HCT116 (cell line): ENCODE results near the gene AMPD3. TPM values are rescaled to one million over a fixed set of nuclear protein-coding genes. Genes with fewer than 3 reads are reported as not detected.

Source experiments
- ATAC-seq: fragments of 200-7000 bp; cut with Tn5 transposase; 2 replicates; pipeline ENCODE4 v1.9.1; 2020; ENCODE audit warnings: mild to moderate bottlenecking, moderate library complexity
- BruUV-seq: library from RNA; stranded (reverse); fragments of 400-500 nt; replicated peaks from 2 replicates; lab custom pipeline; 2021; lab: Mats Ljungman, UMichigan
- CTCF ChIA-PET: fragments of 300-600 bp; sonication (Branson Sonifier 250); formaldehyde crosslinking; loops from one replicate; lab custom pipeline; 2021; ENCODE audit warnings: antibody characterized with exemption; lab: Charles Lee
- POLR2A ChIA-PET: fragments of 300-600, 350-600 bp; sonication (Branson Sonifier 250); formaldehyde crosslinking; loops from one replicate; lab custom pipeline; 2021; ENCODE audit warnings: antibody characterized with exemption; lab: Charles Lee
- RAD21 ChIA-PET, 2 experiments: fragments of 300-600 bp; sonication (Branson Sonifier 250); formaldehyde crosslinking; loops; one replicate each; lab custom pipeline; 2023; ENCODE audit warnings: low total read pairs in 2 of 2; ENCODE audit not compliant: uncharacterized antibody in 2 of 2, unreplicated experiment in 2 of 2, low non-redundant PET in 1 of 2; lab: Charles Lee
- DNase-seq: peaks from one replicate; pipeline ENCODE4 v3.0.0-alpha.2; 2010; ENCODE audit warnings: low read depth, low spot score
- H2AFZ ChIP-seq: fragments of 200-600 bp; shearing (Covaris generic), sonication (generic); 2 replicates; pipeline ENCODE4 v1.6.1; 2017; ENCODE audit warnings: low read depth, mixed run types, mixed read lengths, antibody characterized with exemption, low read length; ENCODE audit not compliant: poor library complexity, severe bottlenecking
- H3K27ac ChIP-seq: 2 replicates; pipeline ENCODE4 v1.5.1; 2012; ENCODE audit warnings: low read depth, low read length
- H3K27me3 ChIP-seq: fragments of 200-600 bp; sonication (generic); 2 replicates; pipeline ENCODE4 v1.6.1; 2016; ENCODE audit warnings: mixed run types, low read length, mixed read lengths; ENCODE audit not compliant: insufficient read depth
- H3K36me3 ChIP-seq, 2 experiments: fragments of 200-500 bp in 1 of 2; fragments of 200-600 bp in 1 of 2; sonication (Bioruptor generic) in 1 of 2; sonication (generic) in 1 of 2; 2 replicates each; pipeline versions ENCODE4 v1.5.1 to v1.6.1; 2014 to 2016; ENCODE audit warnings: low read length in 2 of 2, inconsistent platforms in 1 of 2, mixed read lengths in 1 of 2, mixed run types in 1 of 2; ENCODE audit not compliant: insufficient read depth in 2 of 2, control insufficient read depth in 1 of 2
- H3K4me1 ChIP-seq, 2 experiments: fragments of 200-600 bp in 1 of 2; sonication (generic) in 1 of 2; 2 replicates each; pipeline versions ENCODE4 v1.5.1 to v1.6.1; 2012 to 2017; ENCODE audit warnings: low read length in 2 of 2, inconsistent platforms in 1 of 2, mild to moderate bottlenecking in 1 of 2, mixed read lengths in 1 of 2, mixed run types in 1 of 2, moderate library complexity in 1 of 2; ENCODE audit not compliant: insufficient read depth in 2 of 2, control insufficient read depth in 1 of 2
- H3K4me2 ChIP-seq: fragments of 200-600 bp; sonication (generic); 2 replicates; pipeline ENCODE4 v1.6.1; 2017; ENCODE audit warnings: mixed run types, low read length, mixed read lengths
- H3K4me3 ChIP-seq, 2 experiments: fragments of 200-600 bp in 1 of 2; sonication (generic) in 1 of 2; replicated peaks in 1 of 2; 2 replicates each; pipeline ENCODE4 v1.5.1; 2011 to 2016; ENCODE audit warnings: low read length in 2 of 2, control low read depth in 1 of 2, low read depth in 1 of 2, mild to moderate bottlenecking in 1 of 2, mixed read lengths in 1 of 2, mixed run types in 1 of 2
- H3K79me2 ChIP-seq: fragments of 200-600 bp; sonication (generic); 2 replicates; pipeline ENCODE4 v1.6.1; 2017; ENCODE audit warnings: mild to moderate bottlenecking, mixed run types, low read length, moderate library complexity, mixed read lengths; ENCODE audit not compliant: insufficient read depth
- H3K9ac ChIP-seq: fragments of 200-600 bp; sonication (generic); 2 replicates; pipeline ENCODE4 v1.6.1; 2016; ENCODE audit warnings: low read length, mixed read lengths
- H3K9me2 ChIP-seq: fragments of 200-600 bp; sonication (generic), shearing (Covaris generic); 2 replicates; pipeline ENCODE4 v1.6.1; 2017; ENCODE audit warnings: mixed run types, mild to moderate bottlenecking, moderate library complexity; ENCODE audit not compliant: insufficient read depth
- H3K9me3 ChIP-seq, 2 experiments: fragments of 200-500 bp in 1 of 2; fragments of 200-600 bp in 1 of 2; sonication (Bioruptor generic) in 1 of 2; sonication (generic) in 1 of 2; 2 replicates each; pipeline ENCODE4 v1.6.1; 2014 to 2017; ENCODE audit warnings: low read length in 2 of 2, mixed read lengths in 2 of 2, inconsistent platforms in 1 of 2, low read depth in 1 of 2, mild to moderate bottlenecking in 1 of 2, mixed run types in 1 of 2, moderate library complexity in 1 of 2; ENCODE audit not compliant: control insufficient read depth in 1 of 2, insufficient read depth in 1 of 2
- H4K20me1 ChIP-seq: fragments of 200-600 bp; sonication (generic), shearing (Covaris generic); 2 replicates; pipeline ENCODE4 v1.6.1; 2017; ENCODE audit warnings: mixed run types, mild to moderate bottlenecking, moderate library complexity; ENCODE audit not compliant: insufficient read depth
- EGR1 ChIP-seq: IDR thresholded peaks from 2 replicates; pipeline ENCODE4 v1.6.1; 2012; ENCODE audit warnings: low read depth
- FOSL1 ChIP-seq: IDR thresholded peaks from 2 replicates; pipeline ENCODE4 v1.6.1; 2012; ENCODE audit warnings: low read depth
- POLR2A ChIP-seq: IDR thresholded peaks from 2 replicates; pipeline ENCODE4 v1.7.0; 2011; ENCODE audit warnings: borderline replicate concordance; ENCODE audit not compliant: insufficient read depth, insufficient read length; ENCODE audit errors: extremely low read depth
- POLR2AphosphoS5 ChIP-seq: IDR thresholded peaks from 2 replicates; pipeline ENCODE4 v1.6.1; 2011; ENCODE audit warnings: mild to moderate bottlenecking, low read depth, low read length, moderate library complexity
- TCF7L2 ChIP-seq: IDR thresholded peaks from 2 replicates; pipeline ENCODE4 v1.7.0; 2011; ENCODE audit warnings: borderline replicate concordance, inconsistent platforms; ENCODE audit not compliant: insufficient read depth, insufficient read length; ENCODE audit errors: extremely low read depth
- YY1 ChIP-seq: IDR thresholded peaks from 2 replicates; pipeline ENCODE4 v1.6.1; 2011; ENCODE audit warnings: low read length, low read depth, moderate library complexity, mild to moderate bottlenecking; ENCODE audit not compliant: insufficient replicate concordance; ENCODE audit errors: extremely low read depth
- ZFX ChIP-seq: fragments of 450-650 bp; IDR thresholded peaks from 2 replicates; pipeline ENCODE4 v1.6.1; 2017
- intact Hi-C: fragments of 100-400 bp; cut with micrococcal nuclease; formaldehyde crosslinking; loops from 2 replicates; pipeline ENCODE4 v1.10.0; 2022
- total RNA-seq: library from RNA; stranded (reverse); gene quantifications from one replicate; pipeline ENCODE4 v1.2.1, GENCODE V29; 2021; ENCODE audit not compliant: unreplicated experiment
- TF ChIP-seq, protein P1 (sequence below): IDR thresholded peaks from 2 replicates; pipeline ENCODE4 v1.6.1; 2012
- TF ChIP-seq, protein P2 (sequence below), 3 experiments: fragments of 200-600 bp in 1 of 3; sonication (generic) in 1 of 3; IDR thresholded peaks in 2 of 3; conservative IDR thresholded peaks in 1 of 3; 2 replicates each; pipeline ENCODE4 v1.5.1; 2012 to 2017; ENCODE audit warnings: low read depth in 2 of 3, low read length in 2 of 3, antibody characterized with exemption in 1 of 3, borderline replicate concordance in 1 of 3, control low read depth in 1 of 3, mild to moderate bottlenecking in 1 of 3, mixed read lengths in 1 of 3, mixed run types in 1 of 3, moderate library complexity in 1 of 3; ENCODE audit not compliant: insufficient read depth in 1 of 3

The AMPD3 gene
- total RNA-seq, 1 experiment from 2014 or later = 25.9 TPM

- H3K27ac ChIP-seq = peak overlapping the region; percentile 80
- TF ChIP-seq TCF7L2 = no peak
- no peak for TF ChIP-seq FOSL1
- peak; percentile 99 for TF ChIP-seq ZFX
- peak; percentile 11 for TF ChIP-seq POLR2A
- no peak for TF ChIP-seq EGR1
- TF ChIP-seq, protein P1, sequence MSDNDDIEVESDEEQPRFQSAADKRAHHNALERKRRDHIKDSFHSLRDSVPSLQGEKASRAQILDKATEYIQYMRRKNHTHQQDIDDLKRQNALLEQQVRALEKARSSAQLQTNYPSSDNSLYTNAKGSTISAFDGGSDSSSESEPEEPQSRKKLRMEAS = no peak
- TF ChIP-seq YY1 = peak; percentile 27
- TF ChIP-seq, protein P2, sequence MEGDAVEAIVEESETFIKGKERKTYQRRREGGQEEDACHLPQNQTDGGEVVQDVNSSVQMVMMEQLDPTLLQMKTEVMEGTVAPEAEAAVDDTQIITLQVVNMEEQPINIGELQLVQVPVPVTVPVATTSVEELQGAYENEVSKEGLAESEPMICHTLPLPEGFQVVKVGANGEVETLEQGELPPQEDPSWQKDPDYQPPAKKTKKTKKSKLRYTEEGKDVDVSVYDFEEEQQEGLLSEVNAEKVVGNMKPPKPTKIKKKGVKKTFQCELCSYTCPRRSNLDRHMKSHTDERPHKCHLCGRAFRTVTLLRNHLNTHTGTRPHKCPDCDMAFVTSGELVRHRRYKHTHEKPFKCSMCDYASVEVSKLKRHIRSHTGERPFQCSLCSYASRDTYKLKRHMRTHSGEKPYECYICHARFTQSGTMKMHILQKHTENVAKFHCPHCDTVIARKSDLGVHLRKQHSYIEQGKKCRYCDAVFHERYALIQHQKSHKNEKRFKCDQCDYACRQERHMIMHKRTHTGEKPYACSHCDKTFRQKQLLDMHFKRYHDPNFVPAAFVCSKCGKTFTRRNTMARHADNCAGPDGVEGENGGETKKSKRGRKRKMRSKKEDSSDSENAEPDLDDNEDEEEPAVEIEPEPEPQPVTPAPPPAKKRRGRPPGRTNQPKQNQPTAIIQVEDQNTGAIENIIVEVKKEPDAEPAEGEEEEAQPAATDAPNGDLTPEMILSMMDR (IDR thresholded peaks at IDR 0.05 in 2 of 3, conservative IDR thresholded peaks at IDR 0.05 in 1 of 3; ENCODE audit: borderline replicate concordance in 1 of 3, insufficient read depth in 1 of 3, low read depth in 2 of 3, low read length in 2 of 3) = peak in 2 of 3 experiments; percentile 75 to 80; a peak in 4 of 6 replicates
- peak; percentile 64 for TF ChIP-seq POLR2AphosphoS5
Measured at GRCh38 chr11:10450462-10451425, 4.3 kb upstream of the AMPD3 start.

More at GRCh38 chr11:10450462-10451425, 4.3 kb upstream of the AMPD3 start:
- CTCF ChIA-PET = interaction anchor here (0.5 to 1.2 kb wide), 2 partner anchors 84 to 90 kb away, joined by 3 to 5 read pairs; no protein-coding TSS in a partner anchor
- peaks cover 21 to 53% of the 10 kb centered on the region in 2 experiments for H3K4me1 ChIP-seq
- ATAC-seq (peak; percentile 69), DNase-seq (peak; percentile 62)
- RAD21 ChIA-PET = no interaction called here
- H3K9me2 ChIP-seq = no peaks in the 10 kb centered on the region
- H3K79me2 ChIP-seq = peaks cover 5% of the 10 kb centered on the region
- peak overlapping the region; percentile 75 for H3K9ac ChIP-seq
- H3K9me3 ChIP-seq = no peaks in the 10 kb centered on the region
- POLR2A ChIA-PET = interaction anchor here (1.3 kb wide), 1 partner anchor 32 kb away, joined by 3 read pairs; no protein-coding TSS in a partner anchor
- H4K20me1 ChIP-seq = no peaks in the 10 kb centered on the region
- BruUV-seq = no TSS peak
- intact Hi-C loops = loop anchor here (5.0 kb wide), 1 partner anchor 83 kb away; no protein-coding TSS in a partner anchor
- no peaks in the 10 kb centered on the region for H3K27me3 ChIP-seq
- H3K4me3 ChIP-seq = peak overlapping the region; percentile 51 to 64
- H3K4me2 ChIP-seq = peak overlapping the region; percentile 81
- no peaks in the 10 kb centered on the region for H3K36me3 ChIP-seq
- H2AFZ ChIP-seq = no peak overlapping the region
